HEK293 (cell line): ENCODE results near the gene TMEM256.

Experiments
- CTCF ChIA-PET: fragments of 350-600 bp; formaldehyde crosslinking; extraction: SDS; loops from one replicate; lab custom pipeline; 2021; ENCODE audit warnings: antibody characterized with exemption; lab: Yijun Ruan, JAX
- POLR2A ChIA-PET: fragments of 300-600 bp; formaldehyde crosslinking; extraction: SDS; loops from one replicate; lab custom pipeline; 2020; ENCODE audit warnings: antibody characterized with exemption, inconsistent platforms; lab: Yijun Ruan, JAX
- H3K27ac ChIP-seq: fragments of 200-500 bp; sonication (Bioruptor generic); 2 replicates; pipeline ENCODE4 v1.5.1; 2014; ENCODE audit warnings: low read depth, low read length, control low read depth, inconsistent platforms; ENCODE audit errors: extremely low read depth
- H3K36me3 ChIP-seq, 2 experiments: fragments of 200-500 bp in 1 of 2; sonication (Bioruptor generic) in 1 of 2; 1 replicate in 1 of 2; 2 replicates in 1 of 2; pipeline ENCODE4 v1.5.1; 2014 to 2017; ENCODE audit warnings: inconsistent platforms in 2 of 2, low read length in 2 of 2; ENCODE audit not compliant: control insufficient read depth in 2 of 2, insufficient read depth in 1 of 2
- H3K4me1 ChIP-seq: fragments of 200-500 bp; sonication (Bioruptor generic); 2 replicates; pipeline ENCODE4 v1.5.1; 2014; ENCODE audit warnings: mild to moderate bottlenecking, low read length, inconsistent platforms; ENCODE audit not compliant: control insufficient read depth, insufficient read depth
- H3K4me3 ChIP-seq: 2 replicates; pipeline ENCODE4 v1.5.1; 2011; ENCODE audit warnings: low read depth, mild to moderate bottlenecking, control low read depth, low read length, moderate library complexity
- H3K9me3 ChIP-seq: fragments of 200-500 bp; sonication (Bioruptor generic); 2 replicates; pipeline ENCODE4 v1.5.1; 2014; ENCODE audit warnings: low read depth, low read length, inconsistent platforms; ENCODE audit not compliant: control insufficient read depth, insufficient read depth
- EGR2 ChIP-seq: fragments of 450-650 bp; formaldehyde crosslinking; IDR thresholded peaks from 2 replicates; pipeline ENCODE4 v1.5.1; 2016; ENCODE audit warnings: low read depth, missing biosample characterization, missing genetic modification characterization
- GLIS2 ChIP-seq: fragments of 450-650 bp; formaldehyde crosslinking; IDR thresholded peaks from 2 replicates; pipeline ENCODE4 v1.5.1; 2016; ENCODE audit warnings: missing biosample characterization, missing genetic modification characterization
- KLF10 ChIP-seq: fragments of 450-650 bp; IDR thresholded peaks from 2 replicates; pipeline ENCODE4 v1.5.1; 2018; ENCODE audit warnings: missing biosample characterization, mild to moderate bottlenecking, missing genetic modification characterization
- KLF8 ChIP-seq: fragments of 450-650 bp; formaldehyde crosslinking; IDR thresholded peaks from 2 replicates; pipeline ENCODE4 v1.5.1; 2016; ENCODE audit warnings: missing biosample characterization, missing genetic modification characterization
- SP3 ChIP-seq: fragments of 450-650 bp; formaldehyde crosslinking; IDR thresholded peaks from 2 replicates; pipeline ENCODE4 v1.5.1; 2016; ENCODE audit warnings: missing biosample characterization, missing genetic modification characterization
- ZBTB20 ChIP-seq: fragments of 450-650 bp; formaldehyde crosslinking; IDR thresholded peaks from 2 replicates; pipeline ENCODE4 v1.5.1; 2016; ENCODE audit warnings: missing biosample characterization, missing genetic modification characterization
- ZEB2 ChIP-seq: fragments of 450-650 bp; formaldehyde crosslinking; IDR thresholded peaks from 2 replicates; pipeline ENCODE4 v1.5.1; 2016; ENCODE audit warnings: missing biosample characterization, missing genetic modification characterization
- ZFHX2 ChIP-seq: fragments of 450-650 bp; formaldehyde crosslinking; conservative IDR thresholded peaks from 2 replicates; pipeline ENCODE4 v1.5.1; 2016; ENCODE audit warnings: missing biosample characterization, missing genetic modification characterization
- ZNF335 ChIP-seq: fragments of 450-650 bp; formaldehyde crosslinking; conservative IDR thresholded peaks from 2 replicates; pipeline ENCODE4 v1.5.1; 2016; ENCODE audit warnings: missing biosample characterization, missing genetic modification characterization
- ZNF404 ChIP-seq: fragments of 450-650 bp; formaldehyde crosslinking; IDR thresholded peaks from 2 replicates; pipeline ENCODE4 v1.5.1; 2017; ENCODE audit warnings: missing biosample characterization, missing genetic modification characterization
- ZNF433 ChIP-seq: fragments of 450-650 bp; formaldehyde crosslinking; IDR thresholded peaks from 2 replicates; pipeline ENCODE4 v1.5.1; 2016; ENCODE audit warnings: missing biosample characterization, missing genetic modification characterization, low read depth
- ZNF701 ChIP-seq: fragments of 450-650 bp; formaldehyde crosslinking; IDR thresholded peaks from 2 replicates; pipeline ENCODE4 v1.5.1; 2016; ENCODE audit warnings: missing biosample characterization, missing genetic modification characterization
- ZSCAN16 ChIP-seq: fragments of 450-650 bp; formaldehyde crosslinking; IDR thresholded peaks from 2 replicates; pipeline ENCODE4 v1.5.1; 2016; ENCODE audit warnings: missing biosample characterization, missing genetic modification characterization
- TF ChIP-seq, protein P1 (sequence below): fragments of 450-650 bp; formaldehyde crosslinking; IDR thresholded peaks from 2 replicates; pipeline ENCODE4 v1.5.1; 2017; ENCODE audit warnings: missing biosample characterization, missing genetic modification characterization
- TF ChIP-seq, protein P2 (sequence below): fragments of 450-650 bp; formaldehyde crosslinking; IDR thresholded peaks from 2 replicates; pipeline ENCODE4 v1.5.1; 2016; ENCODE audit warnings: missing biosample characterization, missing genetic modification characterization

The TMEM256 gene

DNA sequence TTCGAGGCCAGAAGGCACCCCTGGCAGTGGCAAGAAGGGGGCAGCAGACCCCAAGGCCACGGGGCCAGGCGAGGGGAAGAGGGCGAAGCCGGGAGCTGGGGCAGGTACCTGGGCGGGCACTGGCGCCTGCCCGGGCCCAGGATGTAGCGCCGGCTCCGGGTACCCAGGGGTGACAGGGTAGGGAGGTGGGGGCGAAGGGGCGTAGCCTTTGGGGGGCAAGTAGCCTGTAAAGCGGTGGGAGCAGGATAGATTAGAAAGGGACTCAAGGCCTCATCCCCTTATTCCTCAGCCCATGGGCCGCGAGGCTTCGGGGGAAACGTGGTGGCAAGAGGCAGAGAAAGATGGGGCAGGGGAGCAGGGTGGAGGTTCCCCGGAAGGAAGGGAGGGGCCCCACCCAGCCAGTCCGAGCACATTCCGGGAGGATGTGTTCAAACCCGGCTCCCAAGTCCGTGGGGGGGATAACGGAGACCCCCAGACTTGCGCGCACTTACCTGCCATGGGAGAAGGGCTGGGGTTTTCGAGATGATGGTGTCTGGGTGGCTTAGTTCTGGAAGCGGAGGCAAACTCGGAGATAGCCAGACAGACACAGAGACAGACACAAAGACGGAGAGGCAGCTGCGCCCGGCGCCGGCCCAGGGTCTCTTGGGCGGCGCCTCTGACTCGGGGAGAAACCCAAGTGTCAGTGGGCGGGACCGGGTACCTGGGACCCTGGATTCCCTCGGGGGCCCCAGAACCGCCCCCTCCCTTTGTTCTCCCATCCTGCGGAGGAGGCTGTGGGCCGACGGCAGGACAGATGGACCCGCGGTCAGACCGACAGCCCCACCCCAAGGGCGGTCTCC is 10.1 kb downstream of the TMEM256 start:
- TF ChIP-seq GLIS2 (tag by site-specific recombination), result 0 out of 2 replicates have a peak, but pooled peaks have one; percentile 41
- peak; percentile 63 for TF ChIP-seq ZNF335 (tag by site-specific recombination)
- TF ChIP-seq ZFHX2 (tag by site-specific recombination), result peak; percentile 81
- 0 out of 2 replicates have a peak, but pooled peaks have one; percentile 14 for TF ChIP-seq ZEB2 (tag by site-specific recombination)
- TF ChIP-seq, protein P1, sequence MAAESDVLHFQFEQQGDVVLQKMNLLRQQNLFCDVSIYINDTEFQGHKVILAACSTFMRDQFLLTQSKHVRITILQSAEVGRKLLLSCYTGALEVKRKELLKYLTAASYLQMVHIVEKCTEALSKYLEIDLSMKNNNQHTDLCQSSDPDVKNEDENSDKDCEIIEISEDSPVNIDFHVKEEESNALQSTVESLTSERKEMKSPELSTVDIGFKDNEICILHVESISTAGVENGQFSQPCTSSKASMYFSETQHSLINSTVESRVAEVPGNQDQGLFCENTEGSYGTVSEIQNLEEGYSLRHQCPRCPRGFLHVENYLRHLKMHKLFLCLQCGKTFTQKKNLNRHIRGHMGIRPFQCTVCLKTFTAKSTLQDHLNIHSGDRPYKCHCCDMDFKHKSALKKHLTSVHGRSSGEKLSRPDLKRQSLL (tag by site-specific recombination), result no peak
- no peak for TF ChIP-seq ZNF404 (tag by site-specific recombination)
- TF ChIP-seq ZNF433, result no peak
- peak; percentile 99 for TF ChIP-seq ZBTB20 (tag by site-specific recombination)
- TF ChIP-seq, protein P2, sequence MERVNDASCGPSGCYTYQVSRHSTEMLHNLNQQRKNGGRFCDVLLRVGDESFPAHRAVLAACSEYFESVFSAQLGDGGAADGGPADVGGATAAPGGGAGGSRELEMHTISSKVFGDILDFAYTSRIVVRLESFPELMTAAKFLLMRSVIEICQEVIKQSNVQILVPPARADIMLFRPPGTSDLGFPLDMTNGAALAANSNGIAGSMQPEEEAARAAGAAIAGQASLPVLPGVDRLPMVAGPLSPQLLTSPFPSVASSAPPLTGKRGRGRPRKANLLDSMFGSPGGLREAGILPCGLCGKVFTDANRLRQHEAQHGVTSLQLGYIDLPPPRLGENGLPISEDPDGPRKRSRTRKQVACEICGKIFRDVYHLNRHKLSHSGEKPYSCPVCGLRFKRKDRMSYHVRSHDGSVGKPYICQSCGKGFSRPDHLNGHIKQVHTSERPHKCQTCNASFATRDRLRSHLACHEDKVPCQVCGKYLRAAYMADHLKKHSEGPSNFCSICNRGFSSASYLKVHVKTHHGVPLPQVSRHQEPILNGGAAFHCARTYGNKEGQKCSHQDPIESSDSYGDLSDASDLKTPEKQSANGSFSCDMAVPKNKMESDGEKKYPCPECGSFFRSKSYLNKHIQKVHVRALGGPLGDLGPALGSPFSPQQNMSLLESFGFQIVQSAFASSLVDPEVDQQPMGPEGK (tag by site-specific recombination), result peak; percentile 89
- TF ChIP-seq SP3 (tag by site-specific recombination), result peak; percentile 85
- no peak for TF ChIP-seq ZNF701
- TF ChIP-seq EGR2 (tag by site-specific recombination), result peak; percentile 52
- peak; percentile 26; the same call in 1 of the 2 replicates for TF ChIP-seq KLF8 (tag by site-specific recombination)
- TF ChIP-seq, all 188 proteins: peak for 9
- CTCF ChIA-PET, result interaction anchor here (0.5 to 2.0 kb wide), 4 partner anchors 10 to 1952 kb away, joined by 3 to 4 read pairs (median 4); partner anchors contain the start of gene TMEM256
- Histone ChIP-seq H3K36me3 (peaks cover 0 to 33% of the 10 kb centered on the region in 2 experiments; a peak in 1 of 3 replicates), H3K9me3 (no peaks in the 10 kb centered on the region), H3K27ac (peak overlapping the region; percentile 63; the same call in 1 of the 2 replicates), H3K4me3 (peak overlapping the region; percentile 69), H3K4me1 (peaks cover 3% of the 10 kb centered on the region)
- POLR2A ChIA-PET, result interaction anchor here (0.6 to 3.4 kb wide), 16 partner anchors 8 to 262 kb away, joined by 3 to 67 read pairs (median 4); partner anchors contain the start of genes NEURL4, TMEM102, TMEM256 and TMEM95

DNA sequence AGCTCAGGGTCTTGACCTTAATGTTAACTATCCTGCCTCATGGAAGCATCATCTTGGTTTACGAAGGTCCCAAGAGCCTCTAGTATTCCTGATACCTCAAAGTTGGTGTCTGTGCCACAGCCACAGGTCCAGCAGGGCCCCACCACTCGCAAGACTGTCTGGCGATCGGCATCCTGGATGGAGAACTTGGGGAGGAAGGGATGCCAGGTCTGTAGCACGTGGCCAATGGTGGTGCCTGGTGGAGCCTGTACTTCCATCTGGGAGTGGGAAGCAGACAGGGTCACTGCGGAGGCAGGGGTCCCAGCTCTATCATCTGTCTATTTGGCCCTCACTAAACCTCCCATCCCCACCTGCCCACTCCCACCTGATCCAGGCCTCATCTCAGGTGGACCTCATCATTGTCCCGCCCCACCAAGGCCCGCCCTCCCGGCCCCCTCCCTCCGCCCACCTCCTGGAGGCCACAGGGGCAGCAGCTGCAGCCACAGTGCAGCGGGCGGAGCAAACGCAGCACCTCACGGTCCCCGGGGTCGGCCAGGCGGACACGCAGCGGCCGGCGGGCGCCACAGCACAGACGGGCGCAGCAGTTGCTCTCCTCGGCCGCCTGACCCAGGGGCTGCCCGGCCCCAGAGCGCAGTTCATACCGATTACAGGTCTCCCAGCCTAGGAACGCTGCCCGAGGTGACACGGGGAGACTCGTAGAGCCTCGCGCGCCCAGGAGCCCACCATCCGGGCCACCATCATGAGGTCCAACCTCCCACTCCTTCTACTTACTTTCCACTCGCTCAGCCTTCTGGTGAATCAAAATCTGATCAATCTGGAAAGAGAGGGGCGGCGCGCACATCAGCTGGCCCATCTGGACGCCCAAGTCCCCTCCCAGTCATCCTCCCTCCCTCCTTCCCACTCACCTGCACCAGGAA is 10.9 kb downstream of the TMEM256 start:
- no peak overlapping the region for H3K4me3 ChIP-seq
- H3K4me1 ChIP-seq, result peaks cover 3% of the 10 kb centered on the region
- ChIA-PET CTCF (interaction anchor here (0.7 to 2.0 kb wide), 6 partner anchors 11 to 1951 kb away, joined by 3 to 5 read pairs (median 3); partner anchors contain the start of gene TMEM256), POLR2A (interaction anchor here (0.5 to 3.4 kb wide), 6 partner anchors 7 to 437 kb away, joined by 3 to 67 read pairs (median 5); partner anchors contain the start of gene TMEM256)
- 0 out of 2 replicates have a peak, but pooled peaks have one; percentile 7 for TF ChIP-seq ZFHX2 (tag by site-specific recombination)
- no peak for TF ChIP-seq KLF10 (tag by site-specific recombination)
- no peak for TF ChIP-seq ZSCAN16
- H3K36me3 ChIP-seq, result peaks cover 0 to 36% of the 10 kb centered on the region in 2 experiments; a peak in 2 of 3 replicates
- no peak overlapping the region for H3K27ac ChIP-seq
- no peaks in the 10 kb centered on the region for H3K9me3 ChIP-seq
